Sigmoid colon (tissue), 4 donors: ENCODE measurements around the gene CFDP1.

ENCODE experiments used
- CTCF ChIP-seq, 4 experiments: fragments of 450-650 bp in 3 of 4; fragments of 200-600 bp in 1 of 4; IDR thresholded peaks; one replicate each; pipeline ENCODE4 v1.5.1; 2016 to 2019; ENCODE audit warnings: antibody characterized with exemption in 4 of 4, mild to moderate bottlenecking in 3 of 4, moderate library complexity in 2 of 4
- POLR2AphosphoS5 ChIP-seq, 4 donors: sonication (generic); formaldehyde crosslinking; IDR thresholded peaks; one replicate each; pipeline ENCODE4 v1.6.1; 2017; ENCODE audit warnings: antibody characterized with exemption in 4 of 4

GRCh38 chr16:75445298-75445697 is 12.0 kb upstream of the CFDP1 start:
- TF ChIP-seq POLR2AphosphoS5 (IDR thresholded peaks at IDR 0.05) = no peak
- TF ChIP-seq CTCF (IDR thresholded peaks at IDR 0.05) = no peak
